Memory B cell (primary cell): ENCODE measurements around the gene ARHGAP19.

ENCODE experiments used
- ATAC-seq: fragments of 150-1000 bp; cut with Tn5 transposase; 2 replicates; pipeline ENCODE4 v1.10.0; 2021; ENCODE audit warnings: low read depth, mild to moderate bottlenecking, moderate library complexity
- DNase-seq, 2 donors: peaks; one replicate each; pipeline ENCODE4 v3.0.0; 2022; ENCODE audit warnings: low spot score in 2 of 2
- H3K27ac Mint-ChIP-seq: one replicate; pipeline ENCODE4 v1.8.0; 2022; ENCODE audit warnings: mild to moderate bottlenecking, moderate library complexity, mixed read lengths
- H3K27me3 Mint-ChIP-seq: one replicate; pipeline ENCODE4 v1.8.0; 2022; ENCODE audit warnings: mixed read lengths
- H3K36me3 Mint-ChIP-seq: one replicate; pipeline ENCODE4 v1.8.0; 2022; ENCODE audit warnings: mild to moderate bottlenecking, mixed read lengths
- H3K4me1 Mint-ChIP-seq: one replicate; pipeline ENCODE4 v1.8.0; 2022; ENCODE audit warnings: mixed read lengths
- H3K4me3 Mint-ChIP-seq: one replicate; pipeline ENCODE4 v1.8.0; 2022; ENCODE audit warnings: mild to moderate bottlenecking, moderate library complexity, mixed read lengths
- H3K9me3 Mint-ChIP-seq: one replicate; pipeline ENCODE4 v1.8.0; 2022; ENCODE audit warnings: mixed read lengths

The ARHGAP19 gene

GRCh38 chr10:97176226-97176625, 116.2 kb downstream of the ARHGAP19 start:
- Mint-ChIP-seq H3K36me3 (no peaks in the 10 kb centered on the region), H3K4me3 (no peak overlapping the region), H3K9me3 (no peaks in the 10 kb centered on the region), H3K4me1 (no peaks in the 10 kb centered on the region), H3K27me3 (peaks cover 16% of the 10 kb centered on the region), H3K27ac (no peak overlapping the region)
- ATAC-seq (no peak), DNase-seq (no peak)

- Mint-ChIP-seq H3K4me3 (no peak overlapping the region), H3K27ac (no peak overlapping the region), H3K9me3 (no peaks in the 10 kb centered on the region), H3K27me3 (peaks cover 17% of the 10 kb centered on the region), H3K36me3 (no peaks in the 10 kb centered on the region), H3K4me1 (no peaks in the 10 kb centered on the region)
- ATAC-seq (no peak), DNase-seq (no peak)
These were observed 116.9 kb downstream of the ARHGAP19 start for GRCh38 chr10:97175586-97175985.

- Mint-ChIP-seq H3K9me3 (no peaks in the 10 kb centered on the region), H3K4me3 (no peak overlapping the region), H3K4me1 (no peaks in the 10 kb centered on the region), H3K27me3 (peaks cover 11% of the 10 kb centered on the region), H3K36me3 (no peaks in the 10 kb centered on the region), H3K27ac (no peak overlapping the region)
- DNase-seq (no peak), ATAC-seq (no peak)
These were observed 117.5 kb downstream of the ARHGAP19 start for GRCh38 chr10:97174941-97175340.

GRCh38 chr10:97174276-97174775, 118.1 kb downstream of the ARHGAP19 start:
- DNase-seq, result no peak
- no peak for ATAC-seq
- no peak overlapping the region for H3K27ac Mint-ChIP-seq
- H3K36me3 Mint-ChIP-seq, result no peaks in the 10 kb centered on the region
- no peak overlapping the region for H3K4me3 Mint-ChIP-seq
- H3K27me3 Mint-ChIP-seq, result peaks cover 11% of the 10 kb centered on the region
- no peaks in the 10 kb centered on the region for H3K4me1 Mint-ChIP-seq
- no peaks in the 10 kb centered on the region for H3K9me3 Mint-ChIP-seq

GRCh38 chr10:97173036-97173435, 119.4 kb downstream of the ARHGAP19 start:
- H3K27me3 Mint-ChIP-seq, result peaks cover 11% of the 10 kb centered on the region
- no peaks in the 10 kb centered on the region for H3K36me3 Mint-ChIP-seq
- DNase-seq (no peak), ATAC-seq (no peak)
- no peaks in the 10 kb centered on the region for H3K4me1 Mint-ChIP-seq
- H3K27ac Mint-ChIP-seq, result no peak overlapping the region
- H3K4me3 Mint-ChIP-seq, result no peak overlapping the region
- no peaks in the 10 kb centered on the region for H3K9me3 Mint-ChIP-seq
